ENCODE measurements around the gene BBIP1.
A peak's percentile ranks its signal among the peaks of the same experiment; 100 is the strongest.
"Not testable (repeated sequence)": the region's sequence is repeated elsewhere in the genome, so short reads cannot be mapped to it uniquely, and the experiment has no call there.

The BBIP1 gene

DNA sequence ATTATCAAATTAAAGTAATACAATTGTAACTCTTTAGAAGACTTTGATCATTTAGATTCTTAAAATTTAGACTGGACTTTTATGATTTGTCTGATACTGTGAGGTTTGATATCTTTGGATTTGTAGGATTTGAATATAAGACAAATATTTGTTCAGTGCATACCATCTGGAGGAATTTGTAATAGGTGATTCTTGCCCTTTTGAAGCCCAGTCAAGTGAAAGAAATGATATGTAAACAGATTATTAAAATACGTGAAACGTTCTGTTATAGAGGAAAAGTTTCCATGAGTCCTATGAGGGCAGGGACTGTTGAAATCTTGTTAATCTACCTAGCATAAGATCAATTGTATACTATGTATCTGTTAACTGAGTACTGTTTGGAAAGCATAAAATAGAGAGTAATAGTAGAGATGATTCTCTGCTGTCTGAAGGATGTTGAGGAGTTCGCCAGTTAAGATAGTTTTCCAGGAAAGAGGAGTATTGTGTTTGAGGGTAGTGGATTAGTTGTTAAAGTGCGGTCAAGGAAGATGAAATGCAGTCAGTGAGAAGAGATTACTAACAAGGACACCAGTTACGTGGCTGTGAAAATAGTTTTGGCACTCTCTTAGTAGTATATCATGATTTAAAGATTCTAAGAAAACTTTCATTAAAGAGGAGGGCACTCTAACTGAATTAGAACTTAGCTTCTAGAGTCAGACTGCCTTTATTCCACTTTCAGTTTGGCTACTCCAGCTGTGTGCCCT, 32.9 kb downstream of the BBIP1 start:
- DNase-seq (ENCODE audit: extremely low read depth in 1 of 2, low read depth in 1 of 2) = no peak

- no peak for DNase-seq (ENCODE audit: extremely low read depth in 1 of 2, low read depth in 1 of 2)
Observed at GRCh38 chr10:110883924-110884323, 35.1 kb downstream of the BBIP1 start.

GRCh38 chr10:110881905-110882304, 37.1 kb downstream of the BBIP1 start:
- no peak for DNase-seq (ENCODE audit: extremely low read depth in 1 of 2, low read depth in 1 of 2)

GRCh38 chr10:110881247-110881646, 37.7 kb downstream of the BBIP1 start:
- no peak for DNase-seq (ENCODE audit: extremely low read depth in 1 of 2, low read depth in 1 of 2)

DNA sequence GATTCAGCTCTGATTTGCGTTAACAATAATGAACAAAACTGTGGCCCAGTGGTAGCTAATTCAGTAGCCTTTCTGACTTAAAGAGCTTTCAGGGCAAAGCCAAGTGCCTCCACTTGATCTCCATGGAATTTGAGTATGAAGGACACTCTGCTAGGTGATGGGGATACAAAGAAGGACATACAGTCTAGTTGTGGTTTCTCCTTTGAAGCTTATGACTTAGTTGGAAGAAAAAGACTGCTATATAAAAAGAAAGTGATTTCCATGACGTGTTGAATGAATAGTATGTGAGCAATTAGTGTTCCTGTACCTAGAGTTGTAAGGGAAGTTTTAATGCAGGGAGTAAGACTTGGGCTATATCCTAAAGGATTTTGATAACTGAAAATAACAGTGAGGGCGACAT, 39.0 kb downstream of the BBIP1 start:
- DNase-seq (ENCODE audit: extremely low read depth in 1 of 2, low read depth in 1 of 2) = no peak

DNA sequence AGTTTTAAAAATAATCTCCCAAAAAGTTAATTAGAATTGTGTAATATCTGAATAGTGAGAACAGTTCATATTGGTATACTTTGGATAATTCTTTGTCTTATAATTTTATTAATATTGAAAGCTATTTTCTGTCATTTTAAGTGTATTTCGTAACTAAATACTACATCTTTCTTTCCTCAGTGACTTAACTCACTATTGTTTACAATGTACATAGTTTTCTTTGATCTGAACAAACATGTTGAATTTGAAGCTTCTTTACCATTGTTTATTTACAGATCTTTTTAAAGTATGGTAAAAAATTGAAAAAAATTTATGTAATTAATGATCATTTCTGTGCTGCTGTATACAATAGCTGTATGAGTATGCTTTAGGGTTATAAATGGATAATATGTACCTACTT, 42.2 kb downstream of the BBIP1 start:
- DNase-seq (ENCODE audit: extremely low read depth in 1 of 2, low read depth in 1 of 2) = no peak

DNA sequence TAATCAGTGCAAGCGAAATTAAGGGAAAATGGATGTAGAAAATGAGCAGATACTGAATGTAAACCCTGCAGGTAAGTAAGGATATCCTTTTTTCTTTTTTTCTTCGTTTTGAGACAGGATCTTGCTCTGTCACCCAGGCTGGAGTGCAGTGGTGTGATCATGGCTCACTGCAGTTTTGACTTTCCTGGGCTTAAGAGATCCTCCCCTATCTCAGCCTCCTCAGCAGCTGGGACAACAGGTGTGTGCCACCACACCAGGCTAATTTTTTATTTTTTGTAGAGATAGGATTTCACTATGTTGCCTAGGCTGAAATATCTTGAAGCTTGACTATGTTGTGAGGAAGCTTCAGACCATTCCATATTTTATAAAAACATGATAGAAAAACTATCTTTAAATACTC, 43.0 kb downstream of the BBIP1 start:
- no peak for DNase-seq (ENCODE audit: extremely low read depth in 1 of 2, low read depth in 1 of 2)

- DNase-seq (ENCODE audit: extremely low read depth in 1 of 2, low read depth in 1 of 2) = no peak
Observed at GRCh38 chr10:110873951-110874350, 45.0 kb downstream of the BBIP1 start.

DNA sequence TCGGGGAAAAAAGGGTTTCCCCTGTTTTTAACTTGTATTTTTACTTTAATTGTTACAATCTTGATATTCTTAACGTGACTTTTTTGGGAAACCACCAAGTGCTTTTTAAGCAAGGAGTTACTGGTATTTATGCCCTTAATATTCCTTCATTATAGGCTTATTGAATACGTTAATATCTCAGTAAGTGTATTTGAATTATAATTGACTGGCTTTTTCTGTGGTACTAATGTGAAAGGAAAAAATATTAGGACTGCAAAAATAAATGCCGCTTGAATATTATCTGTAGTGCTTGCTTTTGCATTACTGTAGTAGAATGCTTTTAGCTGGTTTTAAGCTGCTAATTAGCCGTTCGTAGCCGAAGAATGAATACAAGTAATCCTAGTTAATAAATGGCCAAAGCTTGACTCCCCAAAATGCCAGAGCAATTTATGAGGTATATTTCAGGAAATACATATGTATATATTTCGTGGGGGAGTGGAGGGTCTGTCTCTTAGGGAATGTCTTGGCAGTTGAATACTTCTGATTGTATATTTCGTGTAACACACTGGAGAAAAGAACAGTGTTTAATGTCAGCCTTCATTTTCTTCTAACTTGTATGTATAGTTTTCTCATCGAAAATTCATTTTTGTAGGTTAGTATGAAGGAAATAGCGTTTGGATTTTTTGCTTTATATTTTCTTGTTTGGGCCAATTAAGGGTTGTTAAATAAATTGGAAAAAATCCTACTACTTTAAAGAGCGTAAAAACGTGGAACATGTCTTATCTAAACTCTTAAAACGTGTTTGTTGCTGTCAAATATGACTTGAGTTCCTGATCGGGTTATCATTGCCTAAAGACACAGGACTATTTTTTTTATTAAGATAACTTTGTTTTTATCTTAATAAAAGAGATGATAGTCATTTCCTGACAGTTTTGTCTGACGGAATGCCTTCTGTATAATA, 45.7 kb downstream of the BBIP1 start:
- DNase-seq (ENCODE audit: extremely low read depth in 1 of 2, low read depth in 1 of 2) = no peak

GRCh38 chr10:110872145-110872983, 46.6 kb downstream of the BBIP1 start:
- peak; percentile 55 to 82 for DNase-seq (ENCODE audit: extremely low read depth in 1 of 2, low read depth in 1 of 2)

GRCh38 chr10:110871298-110872084, 47.5 kb downstream of the BBIP1 start, which contains the start of gene PDCD4:
Gene PDCD4 (plus strand): TSS chr10:110871928. CDS start chr10:110876028, 4,100 bp downstream.
- DNase-seq (ENCODE audit: extremely low read depth in 1 of 2, low read depth in 1 of 2) = peak; percentile 89 to 90

DNA sequence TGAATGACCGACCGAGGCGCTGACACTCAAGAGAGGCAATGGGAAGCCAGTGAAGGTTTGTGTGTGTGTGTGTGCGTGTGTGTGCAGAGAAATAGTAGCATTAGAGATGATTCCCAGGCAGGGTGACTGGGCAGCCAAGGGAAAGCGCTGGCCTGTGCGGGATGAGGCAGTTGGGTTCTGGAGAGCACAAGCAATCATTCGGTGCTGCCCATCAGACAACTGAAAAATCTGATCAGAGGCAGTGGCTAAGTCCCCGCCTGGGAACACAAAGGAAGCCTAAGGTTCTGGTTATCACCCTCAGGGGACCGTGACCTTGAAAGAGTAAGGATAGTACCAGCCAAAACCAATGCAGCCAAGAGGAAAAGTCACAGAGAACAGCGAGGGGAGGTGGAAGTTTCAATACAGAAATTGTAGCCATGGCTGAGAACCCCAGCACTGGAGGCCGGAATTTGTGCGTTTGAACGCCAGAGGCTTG, 48.1 kb downstream of the BBIP1 start:
- no peak for DNase-seq (ENCODE audit: extremely low read depth in 1 of 2, low read depth in 1 of 2)

DNA sequence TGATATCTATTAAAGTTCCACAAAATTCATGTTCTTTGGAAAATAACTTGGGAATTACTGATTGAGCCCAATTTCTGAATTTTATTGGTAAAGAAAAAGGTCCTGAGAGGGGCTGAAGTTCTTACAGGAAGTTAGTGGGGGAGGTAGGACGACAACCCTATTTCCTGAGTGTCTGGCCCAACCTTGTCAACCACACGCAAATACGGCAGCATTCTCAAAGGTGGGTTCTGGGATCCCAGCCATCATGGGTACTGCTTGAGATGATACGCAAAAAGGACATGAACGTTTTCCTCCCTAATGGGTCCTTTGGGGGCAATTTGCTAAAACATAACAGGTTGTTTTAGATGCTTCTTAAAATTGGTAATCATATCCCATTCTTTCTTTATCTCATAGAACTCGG, 50.0 kb downstream of the BBIP1 start:
- DNase-seq (ENCODE audit: extremely low read depth in 1 of 2, low read depth in 1 of 2) = no peak

DNA sequence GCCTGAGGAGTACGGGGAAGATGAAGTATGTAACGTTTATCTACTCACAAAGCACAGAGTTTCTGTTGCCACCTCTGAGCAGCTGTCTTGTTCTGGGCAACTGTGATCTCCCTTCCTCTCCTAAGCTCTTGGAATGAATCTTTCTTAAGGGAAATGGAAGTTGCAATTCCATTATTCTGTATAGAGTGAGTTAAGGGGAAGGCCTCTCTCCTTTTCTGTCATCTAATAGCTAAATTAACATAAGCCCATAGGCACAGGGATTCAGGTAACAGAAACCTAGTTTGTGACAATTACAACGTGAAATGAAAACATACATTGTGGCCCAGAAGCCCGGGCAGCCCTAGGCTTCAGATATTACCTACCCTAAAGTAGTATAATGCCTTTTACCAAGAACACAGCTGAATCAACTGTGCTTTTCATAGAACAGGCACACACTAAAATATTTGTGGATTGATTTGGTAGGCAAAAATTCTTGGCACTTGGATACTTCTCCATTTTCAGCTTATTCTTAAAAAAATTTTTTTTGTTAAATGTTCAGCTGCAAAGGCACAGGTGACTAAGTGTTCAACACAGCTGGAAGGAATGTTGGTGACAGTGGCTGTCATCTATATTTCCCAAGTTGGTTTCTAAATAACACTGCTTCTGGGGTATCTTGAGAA, 51.0 kb downstream of the BBIP1 start:
- DNase-seq (ENCODE audit: extremely low read depth in 1 of 2, low read depth in 1 of 2) = no peak

GRCh38 chr10:110867011-110867806, 51.8 kb downstream of the BBIP1 start:
- not testable (repeated sequence) for DNase-seq (ENCODE audit: extremely low read depth in 1 of 2, low read depth in 1 of 2)

- no peak for DNase-seq (ENCODE audit: extremely low read depth in 1 of 2, low read depth in 1 of 2)
Observed at GRCh38 chr10:110865809-110866482, 53.0 kb downstream of the BBIP1 start.

DNA sequence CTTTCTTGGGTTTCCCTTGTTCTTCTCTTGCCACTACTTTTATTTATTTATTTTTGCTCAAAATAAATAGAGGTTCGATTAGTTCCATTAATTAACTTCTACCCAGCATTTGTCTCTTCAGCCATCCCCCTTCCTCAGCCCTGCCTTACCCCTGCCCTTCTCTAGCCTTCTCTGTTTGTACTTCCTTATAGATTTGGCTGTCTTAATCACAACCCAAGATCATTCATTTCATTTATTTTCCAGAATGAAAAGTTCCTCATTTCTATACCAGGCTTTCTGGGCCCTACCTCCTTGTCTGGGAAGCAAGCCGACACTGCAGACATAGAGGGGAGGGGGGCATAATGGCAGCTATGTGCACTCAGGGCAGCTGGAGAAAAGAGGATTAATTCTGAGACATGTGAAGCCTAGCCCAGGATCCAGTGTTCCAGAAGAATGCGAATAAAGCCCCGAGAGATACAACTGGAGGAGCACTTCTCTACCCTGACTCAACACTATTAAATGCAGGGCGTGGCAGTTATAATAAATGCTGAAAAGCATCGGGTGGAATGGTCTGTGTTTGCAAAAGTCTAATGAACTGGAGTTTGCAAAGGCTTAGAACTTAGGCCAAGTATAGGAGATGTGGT, 53.7 kb downstream of the BBIP1 start:
- DNase-seq (ENCODE audit: extremely low read depth in 1 of 2, low read depth in 1 of 2) = no peak

- no peak for DNase-seq (ENCODE audit: extremely low read depth in 1 of 2, low read depth in 1 of 2)
Observed at GRCh38 chr10:110864662-110865140, 54.3 kb downstream of the BBIP1 start.
